PC-3 (cell line): ENCODE measurements around the gene TMEM242.

Experiments
- CTCF ChIP-seq: fragments of 300-600 bp; sonication (generic); conservative IDR thresholded peaks from 2 replicates; pipeline ENCODE4 v1.5.1; 2017; ENCODE audit warnings: antibody characterized with exemption, low read depth, mild to moderate bottlenecking, low read length
- EZH2 ChIP-seq: fragments of 300-600 bp; sonication (generic); IDR thresholded peaks from one replicate; pipeline ENCODE4 v1.6.1; 2017; ENCODE audit warnings: antibody characterized with exemption, mild to moderate bottlenecking, low read length; ENCODE audit not compliant: unreplicated experiment
- EZH2phosphoT487 ChIP-seq: fragments of 300-600 bp; sonication (generic); IDR thresholded peaks from 2 replicates; pipeline ENCODE4 v1.6.1; 2018; ENCODE audit warnings: mild to moderate bottlenecking, antibody characterized with exemption, low read length, borderline replicate concordance

GRCh38 chr6:157328108-157328692, 4.9 kb upstream of the TMEM242 start:
- TF ChIP-seq CTCF = no peak
- no peak for TF ChIP-seq EZH2phosphoT487
- TF ChIP-seq EZH2 = no peak
